Embryonic facial prominence (tissue), 1 donor: ENCODE measurements around the gene SRSF3.
"Not testable (repeated sequence)": the region's sequence is repeated elsewhere in the genome, so short reads cannot be mapped to it uniquely, and the experiment has no call there.

ENCODE experiments used
- DNase-seq: peaks from one replicate; pipeline ENCODE4 v3.0.0-alpha.2; 2016; ENCODE audit errors: extremely low spot score

Gene SRSF3

DNA sequence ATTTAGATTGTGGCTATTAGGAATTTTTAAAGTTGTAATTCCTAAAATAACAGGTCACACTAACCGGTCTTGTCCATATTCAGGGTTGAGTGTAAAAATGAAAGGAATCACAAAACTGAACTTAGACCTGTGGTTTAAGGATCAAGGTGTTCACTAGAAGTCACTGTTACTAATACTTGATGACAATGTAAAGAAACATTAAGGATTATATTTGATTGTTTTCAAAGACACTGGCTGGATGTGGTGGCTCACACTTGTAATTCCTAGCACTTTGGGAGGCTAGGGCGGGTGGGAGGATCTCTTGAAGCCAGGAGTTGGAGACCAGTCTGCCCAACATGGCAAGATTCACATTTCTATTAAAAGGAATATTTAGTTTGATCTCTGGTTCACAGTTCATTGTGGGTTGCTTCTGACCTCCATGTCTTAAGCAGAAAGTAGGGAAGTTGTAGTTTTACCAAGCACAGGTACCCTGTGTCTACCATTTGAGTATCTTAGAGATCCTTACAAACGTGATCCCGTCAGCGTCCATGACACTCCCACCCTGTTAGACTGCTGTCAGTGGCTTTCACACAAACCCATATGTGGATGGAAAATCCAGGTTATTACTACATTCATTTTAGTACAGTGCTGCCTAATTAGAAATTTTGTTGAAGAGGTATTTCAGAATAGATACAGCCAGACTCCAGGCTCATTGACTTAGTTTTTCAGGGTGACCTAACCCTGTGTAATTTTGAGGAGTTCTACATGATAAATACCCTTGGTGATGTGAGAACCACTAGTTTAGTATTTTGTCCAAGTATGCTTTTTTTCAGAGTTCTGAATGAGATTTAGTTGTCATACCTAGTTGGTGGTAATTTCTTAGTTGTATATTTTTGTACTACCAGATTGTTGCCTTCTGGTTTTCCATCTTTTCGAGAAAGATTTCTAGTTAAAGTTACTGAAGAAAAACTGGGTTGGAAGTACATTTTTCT lies 10.2 kb downstream of the SRSF3 start:
- DNase-seq = no peak

DNA sequence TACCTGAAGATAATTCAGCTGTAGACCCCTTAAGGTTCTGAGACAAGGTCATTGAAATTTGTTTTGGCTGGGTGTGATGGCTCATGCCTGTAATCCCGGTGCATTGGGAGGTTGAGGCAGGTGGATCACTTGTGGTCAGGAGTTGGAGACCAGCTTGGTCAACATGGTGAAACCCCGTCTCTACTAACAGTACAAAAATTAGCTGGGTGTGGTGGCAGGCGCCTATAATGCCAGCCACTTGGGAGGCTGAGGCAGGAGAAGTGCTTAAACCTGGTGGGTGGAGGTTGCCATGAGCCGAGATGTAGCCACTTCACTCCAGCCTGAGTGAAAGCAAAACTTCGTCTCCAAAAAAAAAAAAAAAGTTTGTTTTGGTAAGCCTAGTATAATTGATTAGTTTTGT lies 11.0 kb downstream of the SRSF3 start:
- DNase-seq = no peak

DNA sequence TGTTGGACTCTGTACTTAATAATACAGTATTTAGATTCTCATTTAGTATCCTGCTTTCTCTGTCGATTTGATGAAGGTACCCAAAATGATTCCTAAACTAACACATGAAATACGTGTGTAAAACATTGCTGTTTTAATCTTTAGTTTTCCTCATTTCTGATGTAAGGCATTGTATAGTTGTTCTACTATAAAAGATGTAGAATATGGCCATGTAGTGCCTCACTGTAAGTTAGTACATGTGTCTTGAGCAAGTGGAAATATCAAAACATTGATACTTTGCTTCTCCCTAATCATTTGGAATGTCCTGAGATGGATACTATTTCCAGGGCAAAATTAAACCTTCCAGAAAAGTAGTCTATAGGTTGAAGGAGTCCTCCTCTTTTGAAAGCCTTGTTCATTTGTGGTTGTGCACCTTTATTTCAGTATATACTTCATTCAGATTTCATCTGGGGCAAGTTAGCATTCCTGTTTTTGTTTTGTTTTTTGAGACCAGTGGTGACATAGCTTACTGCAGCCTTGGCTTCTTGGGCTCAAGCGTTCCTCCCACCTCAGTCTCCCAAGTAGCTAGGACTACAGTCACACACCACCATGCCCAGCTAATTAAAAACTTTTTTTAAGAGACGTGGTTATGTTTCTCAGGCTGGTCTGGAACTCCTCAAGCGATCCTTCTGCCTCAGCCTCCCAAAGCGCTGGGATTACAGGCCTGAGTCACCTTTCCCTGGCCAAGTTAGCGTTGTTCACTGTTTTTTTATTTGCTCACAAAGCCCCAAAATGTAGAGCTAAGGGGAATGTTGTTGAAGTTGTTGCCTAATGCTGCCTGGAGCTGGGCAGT lies 11.6 kb downstream of the SRSF3 start:
- DNase-seq = no peak

DNA sequence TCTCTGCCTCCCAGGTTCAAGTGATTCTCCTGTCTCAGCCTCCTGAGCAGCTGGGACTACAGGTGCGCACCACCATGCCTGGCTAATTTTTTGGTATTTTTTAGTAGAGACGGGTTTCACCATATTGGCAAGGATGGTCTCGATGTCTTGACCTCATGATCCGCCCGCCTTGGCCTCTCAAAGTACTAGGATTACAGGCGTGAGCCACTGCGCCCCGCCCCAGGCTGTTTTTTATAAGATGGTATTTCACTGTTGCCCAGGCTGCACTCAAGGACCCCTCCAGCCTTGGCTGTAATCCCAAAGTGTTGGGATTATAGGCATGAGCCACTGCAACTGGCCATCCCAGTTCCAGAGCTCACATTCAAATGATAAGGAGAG lies 13.1 kb downstream of the SRSF3 start:
- DNase-seq = not testable (repeated sequence)

DNA sequence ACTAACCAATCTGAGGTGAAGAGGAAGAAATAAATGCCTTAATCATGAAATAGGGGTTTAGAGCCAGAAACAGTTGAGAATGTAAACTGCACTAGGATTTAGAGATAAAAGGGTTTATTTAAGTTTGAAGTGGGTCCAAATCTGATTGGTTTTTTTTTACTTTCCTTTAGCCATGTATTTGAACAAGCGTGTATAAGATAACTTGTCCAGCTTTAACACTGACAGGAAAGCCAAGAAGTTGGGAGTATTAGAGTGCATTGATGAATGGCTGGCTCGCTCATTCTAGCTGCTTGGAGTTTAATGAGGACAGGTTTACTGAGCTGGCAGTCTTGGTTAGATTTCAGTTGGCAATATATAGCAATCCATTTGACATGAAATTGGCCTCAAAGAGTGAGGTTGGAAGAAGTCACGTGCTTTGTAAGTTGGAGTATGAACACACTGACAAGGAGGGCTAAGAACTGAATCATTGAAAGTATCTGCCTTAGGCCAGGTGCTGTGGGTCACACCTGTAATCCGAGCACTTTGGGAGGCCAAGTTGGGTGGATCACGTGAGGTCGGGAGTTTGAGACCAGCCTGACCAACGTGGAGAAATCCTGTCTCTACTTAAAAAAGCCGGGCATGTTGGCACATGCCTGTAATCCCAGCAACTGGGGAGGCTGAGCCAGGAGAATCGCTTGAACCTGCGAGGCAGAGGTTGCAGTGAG lies 13.7 kb downstream of the SRSF3 start:
- no peak for DNase-seq

DNA sequence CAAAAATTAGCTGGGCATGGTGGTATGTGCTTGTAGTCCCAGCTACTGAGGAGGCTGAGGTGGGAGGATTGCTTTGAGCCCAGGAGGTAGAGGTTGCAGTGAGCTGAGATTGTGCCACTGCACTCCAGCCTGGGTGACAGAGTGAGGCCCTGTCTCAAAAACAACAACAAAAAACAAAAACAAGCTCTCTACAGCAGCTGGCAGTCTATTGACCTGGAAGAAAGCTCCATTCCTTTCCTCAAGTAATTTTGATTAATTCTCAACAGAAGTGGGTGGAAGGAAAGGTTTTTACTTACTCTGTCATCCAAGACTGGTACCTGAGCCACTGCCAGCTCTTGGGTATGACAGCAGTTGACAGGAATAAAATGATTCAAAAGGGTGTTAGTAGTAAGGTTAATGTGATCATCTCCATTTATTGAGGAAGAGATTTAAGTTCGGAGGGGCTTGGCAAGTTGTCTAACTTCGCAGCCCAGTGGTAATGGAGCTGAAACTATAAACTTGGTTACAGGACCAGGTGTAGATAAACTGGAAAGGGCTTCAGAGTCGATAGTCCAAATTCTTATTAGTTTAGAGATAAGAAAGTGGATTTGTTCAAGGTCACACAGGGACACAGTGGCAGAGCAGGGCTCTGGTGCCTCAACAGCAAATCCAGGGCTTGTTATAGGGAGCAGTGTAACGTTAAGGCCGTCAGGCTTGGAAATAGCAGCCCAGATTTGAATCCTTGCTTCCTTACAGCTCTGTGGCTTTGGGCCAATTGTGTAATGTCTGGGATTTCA lies 14.8 kb downstream of the SRSF3 start:
- DNase-seq = no peak

DNA sequence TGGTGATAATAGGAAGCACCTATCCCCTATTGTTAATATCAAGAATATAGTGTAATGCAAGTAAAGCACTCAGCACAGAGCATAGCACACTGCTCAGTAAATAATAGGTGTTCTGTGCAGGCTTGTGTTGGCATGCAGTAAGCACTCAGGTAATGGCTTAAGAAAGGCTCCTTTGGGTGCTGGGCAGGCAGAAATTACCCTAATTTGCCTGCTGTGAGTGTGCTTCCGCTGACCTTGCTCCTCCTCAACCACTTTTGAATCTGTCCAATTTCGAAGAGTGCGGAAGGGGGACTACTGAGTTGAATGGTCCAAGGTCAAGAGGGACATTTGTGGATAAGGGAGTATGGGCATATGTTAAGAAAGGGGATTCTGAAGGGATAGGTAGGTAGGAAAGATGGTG lies 15.4 kb downstream of the SRSF3 start:
- no peak for DNase-seq

DNA sequence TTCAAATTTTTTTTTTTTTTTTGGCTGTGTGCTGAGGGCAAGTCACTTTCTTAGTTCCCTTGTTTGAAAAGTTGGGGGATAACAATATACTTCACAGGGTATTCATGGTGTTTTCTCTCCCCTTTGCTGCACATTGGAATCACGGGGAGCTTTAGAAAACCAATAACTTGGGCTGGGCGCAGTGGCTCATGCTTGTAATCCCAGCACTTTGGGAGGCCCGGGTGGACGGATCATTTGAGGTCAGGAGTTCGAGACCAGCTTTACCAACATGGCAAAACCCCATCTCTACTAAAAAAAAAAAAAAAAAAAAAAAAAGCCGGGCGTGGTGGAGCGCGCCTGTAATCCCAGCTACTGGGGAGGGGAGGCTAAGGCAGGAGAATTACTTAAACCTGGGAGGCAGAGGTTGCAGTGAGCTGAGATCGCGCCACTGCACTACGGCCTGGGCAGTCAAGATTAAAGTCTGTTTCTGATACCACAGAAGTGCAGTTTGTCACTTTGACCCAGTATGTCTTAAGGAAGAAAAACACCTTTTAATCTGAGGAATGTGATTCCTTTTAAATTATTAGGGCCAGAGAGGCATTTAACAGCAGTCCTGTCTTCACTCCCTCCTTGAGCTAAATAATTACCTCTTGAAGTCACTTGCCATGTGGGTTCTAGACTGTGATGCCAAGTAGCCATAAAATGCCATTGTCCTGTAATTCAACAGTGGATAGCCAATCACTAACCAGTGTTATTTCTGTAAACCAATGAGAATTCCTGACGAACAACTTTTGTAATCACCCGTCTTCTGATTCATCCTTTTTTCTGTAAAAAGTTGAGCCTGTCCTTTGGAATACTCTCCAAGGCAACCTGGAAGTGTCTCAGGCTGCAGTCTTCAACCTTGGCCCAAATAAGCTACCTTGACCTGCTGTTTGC lies 16.1 kb downstream of the SRSF3 start:
- no peak for DNase-seq

DNA sequence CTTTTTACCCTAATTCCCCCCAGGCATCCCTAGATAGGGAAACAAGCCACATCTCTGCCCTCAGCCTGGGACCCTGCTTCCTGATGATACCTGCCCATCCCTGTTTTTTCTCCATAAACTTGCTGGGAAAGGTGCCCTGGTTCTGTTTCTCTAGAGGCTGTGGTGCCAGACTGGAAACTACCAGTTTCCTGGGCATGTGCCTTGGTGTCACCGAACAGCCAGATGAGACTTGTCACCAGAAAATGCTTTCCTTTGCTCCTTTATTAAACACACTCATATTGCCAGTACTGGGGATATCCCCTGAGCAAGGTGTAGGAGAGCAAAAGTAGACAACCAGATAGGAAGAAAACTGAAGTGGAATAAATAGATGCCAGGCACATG lies 16.8 kb downstream of the SRSF3 start:
- no peak for DNase-seq

DNA sequence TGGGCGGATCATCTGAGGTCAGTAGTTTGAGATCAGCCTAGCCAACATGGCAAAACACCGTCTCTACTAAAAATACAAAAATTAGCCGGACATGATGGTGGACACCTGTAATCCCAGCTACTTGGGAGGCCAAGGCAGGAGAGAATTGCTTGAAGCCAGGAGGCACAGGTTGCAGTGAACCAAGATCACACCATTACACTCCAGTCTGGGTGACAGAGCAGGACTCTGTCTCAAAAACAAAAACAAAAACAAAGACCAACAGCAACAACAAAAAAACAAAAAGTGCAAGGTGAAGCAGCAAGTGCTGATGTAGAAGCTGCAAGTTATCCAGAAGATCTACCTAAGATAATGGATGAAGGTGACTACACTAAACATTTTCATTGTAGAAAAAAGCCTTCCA lies 17.5 kb downstream of the SRSF3 start:
- not testable (repeated sequence) for DNase-seq

DNA sequence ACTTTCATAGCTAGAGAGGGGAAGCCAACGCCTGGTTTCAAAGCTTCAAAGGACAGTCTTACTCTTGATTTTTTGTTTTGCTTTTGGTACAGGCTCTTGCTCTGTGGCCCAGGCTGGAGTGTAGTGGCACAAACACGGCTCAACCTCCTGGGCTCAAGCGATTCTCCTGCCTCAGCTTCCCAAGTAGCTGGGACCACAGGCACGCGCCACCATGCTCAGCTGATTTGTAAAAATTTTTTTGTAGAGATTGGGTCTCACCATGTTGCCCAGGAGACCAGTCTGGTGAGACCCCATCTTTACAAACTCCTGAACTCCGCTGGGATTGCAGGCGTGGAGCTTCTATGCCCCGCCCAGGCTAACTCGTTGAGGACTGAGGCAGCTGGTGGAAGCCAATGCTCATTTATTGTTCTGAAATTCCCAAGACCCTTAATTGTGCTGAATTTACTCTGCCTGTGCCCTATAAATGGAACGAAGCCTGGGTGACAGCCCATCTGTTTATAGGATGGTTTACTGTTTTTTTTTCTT lies 18.0 kb downstream of the SRSF3 start:
- no peak for DNase-seq

DNA sequence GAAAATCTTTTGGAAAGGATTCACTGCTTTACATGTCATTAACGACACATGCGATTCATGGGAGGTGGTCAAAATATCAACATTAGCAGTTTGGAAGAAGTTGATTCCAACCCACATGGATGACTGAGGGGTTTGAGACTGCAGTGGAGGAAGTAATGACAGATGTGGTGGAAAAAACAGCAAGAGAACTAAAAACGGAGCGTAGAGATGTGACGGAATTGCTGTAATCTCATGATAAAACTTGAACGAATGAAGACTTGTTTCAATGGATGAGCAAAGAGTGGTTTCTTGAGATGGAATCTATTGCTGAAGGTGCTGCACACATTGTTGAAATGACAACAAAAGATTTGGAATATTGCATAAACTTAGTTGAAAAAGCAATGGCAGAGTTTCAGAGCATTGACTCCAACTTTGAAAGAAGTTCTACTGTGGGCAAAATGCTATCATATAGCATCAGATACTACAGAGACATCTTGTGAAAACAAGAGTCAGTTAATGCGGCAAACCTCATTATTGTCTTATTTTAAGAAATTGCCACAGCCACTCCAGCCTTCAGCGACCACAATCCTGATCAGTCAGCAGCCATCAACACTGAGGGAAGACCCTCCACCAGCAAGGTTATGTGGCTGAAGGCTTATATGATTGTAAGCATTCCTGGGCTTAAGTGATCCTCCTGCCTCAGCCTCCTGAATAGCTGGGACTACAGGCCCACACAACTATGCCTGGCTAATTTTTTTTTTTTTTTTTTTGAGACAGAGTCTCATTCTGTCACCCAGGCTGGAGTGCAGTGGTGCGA lies 19.2 kb downstream of the SRSF3 start:
- DNase-seq = no peak

DNA sequence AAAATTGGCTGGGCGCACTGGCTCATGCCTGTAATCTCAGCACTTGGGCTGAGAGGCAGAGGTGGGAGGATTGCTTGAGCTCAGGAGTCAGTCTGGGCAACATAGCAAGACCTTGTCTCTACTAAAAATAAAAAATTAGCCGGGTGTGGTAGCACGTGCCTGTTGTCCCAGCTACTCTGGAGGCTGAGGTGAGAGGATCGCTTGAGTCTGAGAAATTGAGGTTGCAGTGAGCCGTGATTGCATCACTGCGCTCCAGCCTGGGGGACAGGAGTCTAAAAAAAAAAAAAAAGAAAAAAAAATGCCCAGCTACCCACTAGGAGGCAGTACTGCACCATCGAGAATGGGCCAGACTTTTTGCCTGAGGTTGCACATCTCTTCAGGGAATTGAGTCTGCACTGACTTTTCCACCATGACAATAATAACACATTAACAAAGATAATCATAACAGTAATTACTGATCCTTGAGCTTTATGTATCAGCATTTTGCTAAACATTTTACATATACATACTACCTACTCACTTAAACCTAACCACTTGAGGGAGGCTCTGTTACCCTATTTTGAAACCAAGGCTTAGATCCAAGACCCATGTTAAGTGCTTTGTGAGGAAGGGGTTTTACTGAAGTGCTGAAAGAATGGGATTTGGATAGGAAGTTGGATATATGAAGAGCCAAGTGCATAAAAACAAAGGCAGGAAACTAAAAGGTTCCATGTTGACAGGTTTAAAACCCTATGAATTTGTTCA lies 21.0 kb downstream of the SRSF3 start:
- DNase-seq = no peak

DNA sequence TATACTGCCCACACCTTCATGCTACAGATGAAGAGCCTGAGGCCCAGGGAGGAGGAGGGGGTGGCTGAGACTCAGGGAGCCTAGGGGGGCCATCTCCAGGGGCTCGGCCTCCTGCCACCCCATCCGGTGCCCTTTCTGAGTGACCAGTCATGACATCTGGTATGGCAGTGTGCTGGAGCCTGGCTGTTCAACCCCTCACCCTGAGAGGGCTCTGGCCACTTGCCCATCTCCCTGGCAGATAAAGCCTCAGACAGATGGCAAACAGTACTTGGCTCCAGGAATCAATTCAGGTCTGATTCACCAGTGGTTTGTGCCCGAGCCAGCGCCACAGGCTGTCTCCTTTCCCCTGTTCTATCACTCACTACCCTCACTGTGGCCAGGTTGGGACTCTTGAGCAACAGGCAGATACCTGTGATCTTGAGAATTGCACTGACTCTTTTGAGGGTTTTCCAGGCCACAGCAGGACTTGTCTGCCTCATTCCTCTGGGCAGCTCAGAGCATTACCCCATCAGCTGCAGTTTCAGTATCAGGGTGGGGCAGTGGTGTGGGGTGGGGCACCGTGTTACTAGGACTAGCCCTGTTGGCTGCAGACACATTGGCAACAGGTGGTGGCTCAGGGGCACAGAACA lies 22.8 kb downstream of the SRSF3 start:
- DNase-seq = no peak

DNA sequence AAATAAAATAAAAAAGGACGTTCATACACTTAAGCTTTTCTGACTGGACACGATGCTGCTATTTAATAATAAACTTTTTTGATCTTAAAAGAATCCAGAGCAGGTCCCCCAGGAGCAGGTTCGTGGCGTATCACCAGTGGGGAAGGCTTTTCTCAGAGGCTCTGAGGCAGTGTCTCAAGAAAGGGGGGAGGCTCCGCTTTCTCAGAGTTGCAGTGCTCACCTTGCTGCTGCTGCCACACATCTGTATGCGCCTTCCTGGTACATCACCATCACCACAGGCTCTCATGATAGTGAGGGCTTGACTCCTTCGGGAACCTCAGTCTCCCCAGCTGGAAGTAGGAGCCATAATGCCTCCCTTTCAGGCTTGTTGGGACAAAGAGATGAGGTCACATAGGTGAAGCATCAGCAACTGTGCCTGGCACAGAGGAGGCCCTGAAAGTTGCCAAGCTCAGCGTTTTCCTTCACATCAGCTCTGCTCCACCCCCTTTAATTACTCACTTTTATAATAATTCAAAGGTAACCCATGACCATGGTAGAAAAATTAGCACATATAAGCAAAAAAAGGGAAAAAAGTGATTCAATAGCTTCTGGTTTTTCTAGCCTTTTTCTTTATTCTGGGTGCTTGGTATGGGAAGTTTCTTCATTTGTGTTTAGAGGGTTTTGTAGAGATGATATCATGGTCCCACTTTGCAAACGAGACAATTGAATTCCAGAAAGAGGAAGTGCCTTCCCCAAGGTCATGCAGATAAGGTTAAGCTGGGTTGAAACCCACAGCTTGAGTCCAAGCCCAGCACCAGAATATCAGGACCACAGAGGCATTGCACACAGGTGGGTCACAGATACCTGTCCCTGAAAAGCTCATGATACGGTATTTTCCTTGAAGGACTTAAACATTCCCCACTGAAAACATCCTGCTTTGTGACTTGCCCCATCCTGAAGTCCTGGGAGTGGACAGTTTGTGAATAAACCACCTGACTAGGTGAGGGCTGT lies 24.5 kb downstream of the SRSF3 start:
- DNase-seq = no peak

DNA sequence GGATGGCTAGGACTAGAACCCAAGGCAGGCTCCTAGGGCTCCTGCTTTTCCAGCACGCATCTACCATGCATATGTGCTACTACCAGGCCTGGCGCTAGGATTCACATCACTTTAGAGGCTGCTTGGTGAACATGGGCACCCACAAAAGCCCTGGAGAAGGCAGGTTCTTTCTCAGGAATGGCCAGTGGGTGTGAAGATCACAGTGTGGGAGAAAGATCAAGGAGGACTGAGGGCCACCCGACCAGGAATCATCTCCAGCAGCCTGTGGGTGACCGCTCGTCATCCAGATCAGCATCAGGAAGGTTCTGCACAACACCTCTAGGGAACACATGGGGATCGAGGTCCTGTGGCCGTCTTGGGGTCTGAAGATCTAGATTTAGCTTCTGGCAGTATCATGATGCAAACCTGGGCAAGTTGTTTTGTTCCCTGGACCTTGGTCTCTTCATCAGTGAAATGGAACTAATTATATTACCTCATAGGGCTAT lies 27.3 kb downstream of the SRSF3 start:
- no peak for DNase-seq
